Upper lobe of left lung (tissue), 4 donors: ENCODE results near the gene GLIPR1L1.

Source experiments
- EP300 ChIP-seq, 4 donors: sonication (generic); formaldehyde crosslinking; IDR thresholded peaks; one replicate each; pipeline ENCODE4 v1.5.1; 2017; ENCODE audit warnings: antibody characterized with exemption in 4 of 4, control low read depth in 2 of 4
- POLR2A ChIP-seq, 4 donors: fragments of 450-650 bp; IDR thresholded peaks; one replicate each; pipeline ENCODE4 v1.5.1; 2016 to 2017; ENCODE audit warnings: antibody characterized with exemption in 4 of 4, mild to moderate bottlenecking in 2 of 4
- POLR2AphosphoS5 ChIP-seq, 2 donors: sonication (generic); formaldehyde crosslinking; IDR thresholded peaks; one replicate each; pipeline ENCODE4 v1.5.1; 2017; ENCODE audit warnings: antibody characterized with exemption in 2 of 2
- TF ChIP-seq, protein P1 (sequence below), 6 experiments: fragments of 450-650 bp in 4 of 6; fragments of 200-600 bp in 2 of 6; sonication (generic) in 2 of 6; IDR thresholded peaks; one replicate each; pipeline ENCODE4 v1.5.1; 2016 to 2019; ENCODE audit warnings: antibody characterized with exemption in 6 of 6

DNA sequence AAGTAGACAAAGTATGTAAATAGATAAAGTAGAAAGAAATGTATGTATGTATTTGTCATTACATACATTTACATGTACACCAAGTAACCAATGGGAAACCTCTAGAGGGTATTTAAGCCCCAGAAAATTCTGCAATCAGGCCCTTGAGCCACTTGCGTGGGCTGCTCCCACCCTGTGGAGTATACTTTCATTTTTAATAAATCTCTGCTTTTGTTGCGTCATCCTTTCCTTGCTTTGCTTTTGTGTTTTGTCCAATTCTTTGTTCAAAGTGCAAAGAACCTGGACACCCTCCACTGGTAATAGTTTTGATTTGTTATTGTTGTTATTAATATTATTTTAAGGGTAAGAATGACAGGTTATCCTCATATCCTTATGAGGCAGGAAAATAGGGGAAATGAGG, 26.2 kb upstream of the GLIPR1L1 start:
- TF ChIP-seq, protein P1, sequence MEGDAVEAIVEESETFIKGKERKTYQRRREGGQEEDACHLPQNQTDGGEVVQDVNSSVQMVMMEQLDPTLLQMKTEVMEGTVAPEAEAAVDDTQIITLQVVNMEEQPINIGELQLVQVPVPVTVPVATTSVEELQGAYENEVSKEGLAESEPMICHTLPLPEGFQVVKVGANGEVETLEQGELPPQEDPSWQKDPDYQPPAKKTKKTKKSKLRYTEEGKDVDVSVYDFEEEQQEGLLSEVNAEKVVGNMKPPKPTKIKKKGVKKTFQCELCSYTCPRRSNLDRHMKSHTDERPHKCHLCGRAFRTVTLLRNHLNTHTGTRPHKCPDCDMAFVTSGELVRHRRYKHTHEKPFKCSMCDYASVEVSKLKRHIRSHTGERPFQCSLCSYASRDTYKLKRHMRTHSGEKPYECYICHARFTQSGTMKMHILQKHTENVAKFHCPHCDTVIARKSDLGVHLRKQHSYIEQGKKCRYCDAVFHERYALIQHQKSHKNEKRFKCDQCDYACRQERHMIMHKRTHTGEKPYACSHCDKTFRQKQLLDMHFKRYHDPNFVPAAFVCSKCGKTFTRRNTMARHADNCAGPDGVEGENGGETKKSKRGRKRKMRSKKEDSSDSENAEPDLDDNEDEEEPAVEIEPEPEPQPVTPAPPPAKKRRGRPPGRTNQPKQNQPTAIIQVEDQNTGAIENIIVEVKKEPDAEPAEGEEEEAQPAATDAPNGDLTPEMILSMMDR (IDR thresholded peaks at IDR 0.05): no peak
- no peak for TF ChIP-seq POLR2A (IDR thresholded peaks at IDR 0.05)
- no peak for TF ChIP-seq POLR2AphosphoS5 (IDR thresholded peaks at IDR 0.05)
- no peak for TF ChIP-seq EP300 (IDR thresholded peaks at IDR 0.05)
